ENCODE measurements around the gene USP53. TPM values are rescaled to one million over a fixed set of nuclear protein-coding genes. Genes with fewer than 3 reads are reported as not detected.

The USP53 gene
- total RNA-seq, 1 experiment from 2014 or later: 20.1 TPM

DNA sequence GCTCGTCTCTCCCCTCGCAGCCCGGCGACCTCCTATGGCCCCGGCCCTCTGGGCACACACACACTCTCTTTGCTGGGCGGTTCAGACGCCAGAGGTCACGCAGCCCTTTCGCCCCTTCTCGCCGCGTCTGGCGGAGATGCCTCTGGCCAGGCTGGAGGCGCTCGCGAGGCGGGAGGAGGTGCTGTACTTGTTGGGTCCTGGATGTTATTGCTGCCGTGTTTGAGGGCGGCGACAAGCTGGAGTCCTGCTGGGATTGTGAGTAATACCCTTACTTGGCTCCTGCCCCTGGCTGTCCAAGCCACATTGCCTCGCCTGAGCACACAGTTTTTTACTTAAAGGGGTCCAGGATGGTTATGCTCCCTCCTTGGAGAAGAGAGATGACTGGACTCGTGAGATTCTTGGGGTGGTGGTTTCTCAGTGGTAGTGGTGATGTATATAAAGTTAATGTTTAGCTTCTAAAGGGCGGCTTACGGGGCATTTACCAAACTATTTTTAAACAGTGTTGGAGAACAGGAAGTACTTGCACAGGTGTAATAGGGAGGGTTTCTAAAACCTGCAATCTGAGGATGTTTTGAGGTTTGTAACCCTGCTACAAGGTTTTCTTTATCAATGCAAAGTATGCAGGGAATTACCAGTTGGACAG is 572 bp downstream of the USP53 start (continued):
- TF ChIP-seq TP53 (CRISPR knock-in tag; IDR thresholded peaks at IDR 0.05) (no peak), MXD4 (CRISPR knock-in tag; IDR thresholded peaks at IDR 0.05; ENCODE audit: borderline replicate concordance) (no peak), NFE2L1 (CRISPR knock-in tag; IDR thresholded peaks at IDR 0.05) (0 out of 2 replicates have a peak, but pooled peaks have one; percentile 45), CREB1 (CRISPR knock-in tag; IDR thresholded peaks at IDR 0.05) (no peak), FOXK1 (CRISPR knock-in tag; IDR thresholded peaks at IDR 0.05) (peak; percentile 51; the same call in 1 of the 2 replicates), JAZF1 (CRISPR knock-in tag; IDR thresholded peaks at IDR 0.05) (no peak), FOXP1 (CRISPR knock-in tag; IDR thresholded peaks at IDR 0.05; ENCODE audit: borderline replicate concordance) (peak; percentile 52; the same call in 1 of the 2 replicates), ZNF317 (CRISPR knock-in tag; IDR thresholded peaks at IDR 0.05; ENCODE audit: borderline replicate concordance, low read depth) (no peak), SP1 (CRISPR knock-in tag; conservative IDR thresholded peaks at IDR 0.05) (no peak), OVOL2 (CRISPR knock-in tag; IDR thresholded peaks at IDR 0.05; ENCODE audit: borderline replicate concordance) (no peak), ZNF219 (CRISPR knock-in tag; IDR thresholded peaks at IDR 0.05; ENCODE audit: borderline replicate concordance) (no peak), CREM (CRISPR knock-in tag; IDR thresholded peaks at IDR 0.05) (0 out of 2 replicates have a peak, but pooled peaks have one; percentile 30)
- TF ChIP-seq, protein P1, sequence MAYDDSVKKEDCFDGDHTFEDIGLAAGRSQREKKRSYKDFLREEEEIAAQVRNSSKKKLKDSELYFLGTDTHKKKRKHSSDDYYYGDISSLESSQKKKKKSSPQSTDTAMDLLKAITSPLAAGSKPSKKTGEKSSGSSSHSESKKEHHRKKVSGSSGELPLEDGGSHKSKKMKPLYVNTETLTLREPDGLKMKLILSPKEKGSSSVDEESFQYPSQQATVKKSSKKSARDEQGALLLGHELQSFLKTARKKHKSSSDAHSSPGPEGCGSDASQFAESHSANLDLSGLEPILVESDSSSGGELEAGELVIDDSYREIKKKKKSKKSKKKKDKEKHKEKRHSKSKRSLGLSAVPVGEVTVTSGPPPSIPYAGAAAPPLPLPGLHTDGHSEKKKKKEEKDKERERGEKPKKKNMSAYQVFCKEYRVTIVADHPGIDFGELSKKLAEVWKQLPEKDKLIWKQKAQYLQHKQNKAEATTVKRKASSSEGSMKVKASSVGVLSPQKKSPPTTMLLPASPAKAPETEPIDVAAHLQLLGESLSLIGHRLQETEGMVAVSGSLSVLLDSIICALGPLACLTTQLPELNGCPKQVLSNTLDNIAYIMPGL (CRISPR knock-in tag; IDR thresholded peaks at IDR 0.05): peak; percentile 80
- TF ChIP-seq, protein P2, sequence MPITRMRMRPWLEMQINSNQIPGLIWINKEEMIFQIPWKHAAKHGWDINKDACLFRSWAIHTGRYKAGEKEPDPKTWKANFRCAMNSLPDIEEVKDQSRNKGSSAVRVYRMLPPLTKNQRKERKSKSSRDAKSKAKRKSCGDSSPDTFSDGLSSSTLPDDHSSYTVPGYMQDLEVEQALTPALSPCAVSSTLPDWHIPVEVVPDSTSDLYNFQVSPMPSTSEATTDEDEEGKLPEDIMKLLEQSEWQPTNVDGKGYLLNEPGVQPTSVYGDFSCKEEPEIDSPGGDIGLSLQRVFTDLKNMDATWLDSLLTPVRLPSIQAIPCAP (CRISPR knock-in tag; IDR thresholded peaks at IDR 0.05): peak; percentile 67; the same call in 1 of the 2 replicates
- TF ChIP-seq, protein P3, sequence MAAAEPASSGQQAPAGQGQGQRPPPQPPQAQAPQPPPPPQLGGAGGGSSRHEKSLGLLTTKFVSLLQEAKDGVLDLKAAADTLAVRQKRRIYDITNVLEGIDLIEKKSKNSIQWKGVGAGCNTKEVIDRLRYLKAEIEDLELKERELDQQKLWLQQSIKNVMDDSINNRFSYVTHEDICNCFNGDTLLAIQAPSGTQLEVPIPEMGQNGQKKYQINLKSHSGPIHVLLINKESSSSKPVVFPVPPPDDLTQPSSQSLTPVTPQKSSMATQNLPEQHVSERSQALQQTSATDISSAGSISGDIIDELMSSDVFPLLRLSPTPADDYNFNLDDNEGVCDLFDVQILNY (CRISPR knock-in tag; IDR thresholded peaks at IDR 0.05): peak; percentile 68; the same call in 1 of the 2 replicates
- TF ChIP-seq, protein P4, sequence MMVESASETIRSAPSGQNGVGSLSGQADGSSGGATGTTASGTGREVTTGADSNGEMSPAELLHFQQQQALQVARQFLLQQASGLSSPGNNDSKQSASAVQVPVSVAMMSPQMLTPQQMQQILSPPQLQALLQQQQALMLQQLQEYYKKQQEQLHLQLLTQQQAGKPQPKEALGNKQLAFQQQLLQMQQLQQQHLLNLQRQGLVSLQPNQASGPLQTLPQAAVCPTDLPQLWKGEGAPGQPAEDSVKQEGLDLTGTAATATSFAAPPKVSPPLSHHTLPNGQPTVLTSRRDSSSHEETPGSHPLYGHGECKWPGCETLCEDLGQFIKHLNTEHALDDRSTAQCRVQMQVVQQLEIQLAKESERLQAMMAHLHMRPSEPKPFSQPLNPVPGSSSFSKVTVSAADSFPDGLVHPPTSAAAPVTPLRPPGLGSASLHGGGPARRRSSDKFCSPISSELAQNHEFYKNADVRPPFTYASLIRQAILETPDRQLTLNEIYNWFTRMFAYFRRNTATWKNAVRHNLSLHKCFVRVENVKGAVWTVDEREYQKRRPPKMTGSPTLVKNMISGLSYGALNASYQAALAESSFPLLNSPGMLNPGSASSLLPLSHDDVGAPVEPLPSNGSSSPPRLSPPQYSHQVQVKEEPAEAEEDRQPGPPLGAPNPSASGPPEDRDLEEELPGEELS (CRISPR knock-in tag; IDR thresholded peaks at IDR 0.05): 0 out of 2 replicates have a peak, but pooled peaks have one; percentile 11
- TF ChIP-seq, protein P5, sequence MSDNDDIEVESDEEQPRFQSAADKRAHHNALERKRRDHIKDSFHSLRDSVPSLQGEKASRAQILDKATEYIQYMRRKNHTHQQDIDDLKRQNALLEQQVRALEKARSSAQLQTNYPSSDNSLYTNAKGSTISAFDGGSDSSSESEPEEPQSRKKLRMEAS (CRISPR knock-in tag; IDR thresholded peaks at IDR 0.05): peak; percentile 43; the same call in 1 of the 2 replicates
- TF ChIP-seq, protein P6, sequence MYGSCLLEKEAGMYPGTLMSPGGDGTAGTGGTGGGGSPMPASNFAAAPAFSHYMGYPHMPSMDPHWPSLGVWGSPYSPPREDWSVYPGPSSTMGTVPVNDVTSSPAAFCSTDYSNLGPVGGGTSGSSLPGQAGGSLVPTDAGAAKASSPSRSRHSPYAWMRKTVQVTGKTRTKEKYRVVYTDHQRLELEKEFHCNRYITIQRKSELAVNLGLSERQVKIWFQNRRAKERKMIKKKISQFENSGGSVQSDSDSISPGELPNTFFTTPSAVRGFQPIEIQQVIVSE (CRISPR knock-in tag; IDR thresholded peaks at IDR 0.05; ENCODE audit: borderline replicate concordance): no peak
- TF ChIP-seq, protein P7, sequence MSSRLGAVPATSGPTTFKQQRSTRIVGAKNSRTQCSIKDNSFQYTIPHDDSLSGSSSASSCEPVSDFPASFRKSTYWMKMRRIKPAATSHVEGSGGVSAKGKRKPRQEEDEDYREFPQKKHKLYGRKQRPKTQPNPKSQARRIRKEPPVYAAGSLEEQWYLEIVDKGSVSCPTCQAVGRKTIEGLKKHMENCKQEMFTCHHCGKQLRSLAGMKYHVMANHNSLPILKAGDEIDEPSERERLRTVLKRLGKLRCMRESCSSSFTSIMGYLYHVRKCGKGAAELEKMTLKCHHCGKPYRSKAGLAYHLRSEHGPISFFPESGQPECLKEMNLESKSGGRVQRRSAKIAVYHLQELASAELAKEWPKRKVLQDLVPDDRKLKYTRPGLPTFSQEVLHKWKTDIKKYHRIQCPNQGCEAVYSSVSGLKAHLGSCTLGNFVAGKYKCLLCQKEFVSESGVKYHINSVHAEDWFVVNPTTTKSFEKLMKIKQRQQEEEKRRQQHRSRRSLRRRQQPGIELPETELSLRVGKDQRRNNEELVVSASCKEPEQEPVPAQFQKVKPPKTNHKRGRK (CRISPR knock-in tag; IDR thresholded peaks at IDR 0.05; ENCODE audit: borderline replicate concordance): no peak
- TF ChIP-seq, protein P8, sequence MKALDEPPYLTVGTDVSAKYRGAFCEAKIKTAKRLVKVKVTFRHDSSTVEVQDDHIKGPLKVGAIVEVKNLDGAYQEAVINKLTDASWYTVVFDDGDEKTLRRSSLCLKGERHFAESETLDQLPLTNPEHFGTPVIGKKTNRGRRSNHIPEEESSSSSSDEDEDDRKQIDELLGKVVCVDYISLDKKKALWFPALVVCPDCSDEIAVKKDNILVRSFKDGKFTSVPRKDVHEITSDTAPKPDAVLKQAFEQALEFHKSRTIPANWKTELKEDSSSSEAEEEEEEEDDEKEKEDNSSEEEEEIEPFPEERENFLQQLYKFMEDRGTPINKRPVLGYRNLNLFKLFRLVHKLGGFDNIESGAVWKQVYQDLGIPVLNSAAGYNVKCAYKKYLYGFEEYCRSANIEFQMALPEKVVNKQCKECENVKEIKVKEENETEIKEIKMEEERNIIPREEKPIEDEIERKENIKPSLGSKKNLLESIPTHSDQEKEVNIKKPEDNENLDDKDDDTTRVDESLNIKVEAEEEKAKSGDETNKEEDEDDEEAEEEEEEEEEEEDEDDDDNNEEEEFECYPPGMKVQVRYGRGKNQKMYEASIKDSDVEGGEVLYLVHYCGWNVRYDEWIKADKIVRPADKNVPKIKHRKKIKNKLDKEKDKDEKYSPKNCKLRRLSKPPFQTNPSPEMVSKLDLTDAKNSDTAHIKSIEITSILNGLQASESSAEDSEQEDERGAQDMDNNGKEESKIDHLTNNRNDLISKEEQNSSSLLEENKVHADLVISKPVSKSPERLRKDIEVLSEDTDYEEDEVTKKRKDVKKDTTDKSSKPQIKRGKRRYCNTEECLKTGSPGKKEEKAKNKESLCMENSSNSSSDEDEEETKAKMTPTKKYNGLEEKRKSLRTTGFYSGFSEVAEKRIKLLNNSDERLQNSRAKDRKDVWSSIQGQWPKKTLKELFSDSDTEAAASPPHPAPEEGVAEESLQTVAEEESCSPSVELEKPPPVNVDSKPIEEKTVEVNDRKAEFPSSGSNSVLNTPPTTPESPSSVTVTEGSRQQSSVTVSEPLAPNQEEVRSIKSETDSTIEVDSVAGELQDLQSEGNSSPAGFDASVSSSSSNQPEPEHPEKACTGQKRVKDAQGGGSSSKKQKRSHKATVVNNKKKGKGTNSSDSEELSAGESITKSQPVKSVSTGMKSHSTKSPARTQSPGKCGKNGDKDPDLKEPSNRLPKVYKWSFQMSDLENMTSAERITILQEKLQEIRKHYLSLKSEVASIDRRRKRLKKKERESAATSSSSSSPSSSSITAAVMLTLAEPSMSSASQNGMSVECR (CRISPR knock-in tag; IDR thresholded peaks at IDR 0.05; ENCODE audit: borderline replicate concordance): 0 out of 2 replicates have a peak, but pooled peaks have one; percentile 24
